GM21526 (cell line): ENCODE results near the gene DLEC1.
"Not testable (repeated sequence)": the region's sequence is repeated elsewhere in the genome, so short reads cannot be mapped to it uniquely, and the experiment has no call there.

ENCODE experiments used
- ATAC-seq: cut with Tn5 transposase; IDR thresholded peaks from one replicate; pipeline ENCODE4 v1.9.1; 2021; ENCODE audit warnings: moderate library complexity; ENCODE audit not compliant: unreplicated experiment, low FRiP score

DLEC1 gene

DNA sequence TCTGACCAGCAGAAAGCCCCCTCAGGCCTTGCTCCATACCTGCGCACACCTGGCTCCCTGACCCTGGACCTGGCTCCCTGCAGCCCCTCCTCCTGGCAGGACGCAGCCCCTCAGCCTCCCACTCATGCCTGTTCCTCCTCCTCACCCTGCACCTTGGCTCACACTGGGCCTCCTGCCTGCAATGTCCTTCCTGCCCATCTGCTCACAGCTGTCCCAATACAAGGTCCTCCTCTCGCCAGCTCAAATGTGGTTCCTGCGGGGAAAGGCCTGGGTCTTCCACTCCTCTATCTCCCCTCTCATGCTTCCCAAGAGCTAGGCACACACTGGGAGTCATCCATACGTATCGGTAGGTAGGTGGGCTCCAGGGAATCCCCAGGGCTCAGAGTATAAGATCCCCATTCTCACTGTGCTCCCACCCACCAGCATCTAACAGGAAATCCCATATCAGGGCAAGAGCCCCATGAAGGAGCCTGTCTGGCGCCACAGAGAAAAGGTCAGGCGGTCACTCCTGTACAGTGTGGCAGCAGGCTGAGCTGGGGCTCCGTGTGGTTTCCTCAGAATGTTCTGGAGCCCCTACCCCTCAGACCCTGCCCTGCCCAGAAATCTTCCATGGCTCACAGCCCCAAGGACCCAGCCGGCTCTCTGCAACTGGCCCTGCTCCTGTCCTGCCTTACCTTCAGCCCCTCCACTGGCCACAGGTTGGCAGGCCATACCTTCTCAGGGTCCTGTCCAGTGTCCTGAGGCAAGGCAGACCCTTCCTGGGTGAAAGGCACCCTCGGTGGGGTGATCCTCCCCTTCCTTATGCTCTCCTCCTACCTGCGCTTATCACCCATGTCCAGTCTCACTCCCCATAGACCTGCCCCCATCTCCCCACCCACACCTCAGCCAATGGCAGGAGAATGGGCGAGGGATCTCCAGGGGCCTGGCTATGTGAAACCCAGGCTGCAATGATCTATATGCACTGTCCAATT, 20.4 kb upstream of the DLEC1 start:
- no peak for ATAC-seq

- no peak for ATAC-seq
Measured at GRCh38 chr3:38019658-38020341, 19.2 kb upstream of the DLEC1 start.

DNA sequence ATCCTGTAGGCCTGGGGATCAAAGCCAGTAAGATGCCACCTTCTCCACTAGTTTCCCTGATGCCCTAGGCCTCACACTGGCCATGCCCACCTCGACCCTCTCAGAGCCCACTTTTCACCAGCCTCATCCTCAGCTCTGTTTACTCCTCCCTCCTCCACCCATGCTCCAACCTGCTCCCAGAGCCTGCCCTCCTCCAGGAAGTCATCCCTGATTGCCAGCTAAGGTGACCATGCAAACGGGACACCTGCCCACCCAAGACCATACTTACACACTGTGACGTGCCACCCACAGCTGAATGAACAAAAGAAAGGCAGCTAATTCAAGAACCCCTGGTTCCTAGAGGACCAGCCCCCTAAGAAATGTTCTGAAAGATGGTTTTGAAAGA, 18.7 kb upstream of the DLEC1 start:
- ATAC-seq: no peak

DNA sequence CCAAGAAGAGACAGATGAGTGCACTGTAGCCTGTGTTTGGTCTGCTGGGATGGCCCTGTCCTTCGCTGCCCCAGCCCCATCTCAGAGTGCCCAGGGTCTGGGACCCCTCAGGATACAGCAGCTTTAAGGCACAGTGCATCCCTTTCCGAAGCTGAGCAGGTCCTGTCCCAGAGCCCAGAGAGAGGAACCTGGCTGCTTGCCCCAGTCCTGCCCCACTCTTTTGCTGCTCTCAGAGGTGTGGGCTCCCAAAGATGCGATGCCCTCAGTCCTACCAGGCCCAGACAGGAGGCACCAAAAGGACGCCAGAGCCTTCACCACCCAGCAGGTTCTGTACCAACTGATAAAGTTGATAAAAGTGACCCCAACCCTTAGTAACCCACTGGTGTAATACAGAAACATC, 17.8 kb upstream of the DLEC1 start:
- ATAC-seq: no peak

DNA sequence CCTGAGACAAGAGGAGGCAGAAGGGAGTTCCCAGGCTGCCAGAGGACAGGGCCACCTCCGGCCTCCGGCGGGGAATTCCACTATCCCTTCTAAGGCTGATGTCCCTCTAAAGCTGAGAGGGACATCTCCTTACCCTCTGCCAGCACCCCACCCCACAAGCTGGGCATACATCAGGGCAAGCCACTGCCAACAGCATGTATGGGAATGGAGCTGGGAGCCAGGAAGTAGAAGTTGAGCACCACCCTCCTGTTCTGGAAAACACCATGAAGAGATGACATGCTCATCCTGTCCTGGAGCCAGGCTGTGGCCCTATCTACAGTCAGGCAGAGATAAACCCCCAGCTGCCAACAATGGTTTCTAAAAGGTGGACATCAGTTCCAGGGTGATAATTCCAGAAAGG, 16.7 kb upstream of the DLEC1 start:
- no peak for ATAC-seq

GRCh38 chr3:38022896-38023709, 15.9 kb upstream of the DLEC1 start:
- no peak for ATAC-seq

DNA sequence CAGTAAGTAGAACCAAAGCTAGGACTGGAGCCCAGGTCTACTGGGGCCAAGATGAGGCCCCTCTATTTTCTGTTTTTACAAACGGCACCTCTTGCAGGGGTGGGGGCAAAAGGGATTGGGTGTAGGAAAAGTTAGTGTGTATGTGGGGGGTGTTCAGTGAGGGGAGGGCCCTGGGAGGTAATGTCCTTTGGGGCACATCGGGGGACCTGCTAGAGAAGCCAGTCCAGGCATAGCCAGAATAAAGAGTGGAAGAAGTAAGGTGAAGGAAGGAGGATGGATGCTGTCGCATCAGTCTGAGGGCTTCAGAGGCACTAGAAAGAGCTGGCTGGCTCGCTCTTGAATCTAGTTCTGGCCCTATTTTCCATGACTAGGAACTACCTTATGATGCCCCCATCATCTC, 12.2 kb upstream of the DLEC1 start:
- ATAC-seq: no peak

- ATAC-seq: no peak
Measured at GRCh38 chr3:38027466-38028465, 11.2 kb upstream of the DLEC1 start.

GRCh38 chr3:38028621-38029361, 10.2 kb upstream of the DLEC1 start:
- ATAC-seq: no peak

GRCh38 chr3:38029400-38030125, 9.4 kb upstream of the DLEC1 start, which contains the start of gene PLCD1:
Gene PLCD1 (minus strand): TSS chr3:38029642. CDS start chr3:38029539, 103 bp downstream.
- no peak for ATAC-seq

- no peak for ATAC-seq
Measured at GRCh38 chr3:38030126-38031021, 8.6 kb upstream of the DLEC1 start.

GRCh38 chr3:38031022-38031994, 7.7 kb upstream of the DLEC1 start:
- no peak for ATAC-seq

- no peak for ATAC-seq
Measured at GRCh38 chr3:38032328-38032865, 6.6 kb upstream of the DLEC1 start.

DNA sequence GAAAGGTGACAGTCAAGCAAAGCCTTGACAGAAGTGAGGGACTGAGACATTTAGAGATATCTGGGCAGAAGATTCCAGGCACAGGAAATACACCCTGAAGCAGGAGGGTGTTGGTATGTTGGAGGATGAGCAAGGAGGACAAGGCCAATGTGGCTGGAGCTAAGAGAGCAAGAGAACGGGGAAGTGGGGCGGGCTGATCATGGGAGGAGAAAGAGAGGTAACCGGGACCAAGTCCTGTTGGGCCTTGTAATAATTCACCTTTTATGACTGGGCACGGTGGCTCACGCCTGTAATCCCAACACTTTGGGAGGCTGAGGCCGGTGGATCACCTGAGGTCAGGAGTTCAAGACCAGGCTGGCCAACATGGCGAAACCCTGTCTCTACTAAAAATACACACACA, 5.4 kb upstream of the DLEC1 start:
- ATAC-seq: not testable (repeated sequence)

DNA sequence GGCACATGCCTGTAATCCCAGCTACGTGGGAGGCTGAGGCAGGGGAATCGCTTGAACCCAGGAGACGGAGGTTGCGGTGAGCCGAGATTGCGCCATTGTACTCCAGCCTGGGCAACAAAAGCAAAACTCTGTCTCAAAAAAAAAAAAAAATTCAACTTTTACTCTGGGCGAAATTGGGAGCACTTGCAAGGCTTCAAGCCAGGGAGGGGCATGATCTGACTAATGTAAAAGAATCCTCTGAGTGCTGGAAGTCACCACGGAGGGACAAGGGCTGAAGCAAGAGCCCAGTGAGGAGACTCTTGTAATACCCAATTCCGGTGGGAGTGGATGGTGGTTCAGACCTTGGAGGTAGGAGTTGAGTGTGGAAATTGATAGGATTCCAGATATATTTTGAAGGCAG, 4.7 kb upstream of the DLEC1 start:
- ATAC-seq: not testable (repeated sequence)

GRCh38 chr3:38036286-38036685, 2.7 kb upstream of the DLEC1 start:
- no peak for ATAC-seq
